IMR-90 (cell line): Measurements from ENCODE around the gene CDC42SE1.

Experiments used
- CHD1 ChIP-seq: IDR thresholded peaks from 2 replicates; pipeline ENCODE4 v1.6.1; 2012; ENCODE audit warnings: low read depth, low read length, improper control_type of control experiment
- POLR2A ChIP-seq: IDR thresholded peaks from 2 replicates; pipeline ENCODE4 v1.6.1; 2012; ENCODE audit warnings: mild to moderate bottlenecking, low read depth, low read length
- RAD21 ChIP-seq: IDR thresholded peaks from 2 replicates; pipeline ENCODE4 v1.6.1; 2012; ENCODE audit warnings: low read length, improper control_type of control experiment
- RFX5 ChIP-seq: IDR thresholded peaks from 2 replicates; pipeline ENCODE4 v1.8.0; 2012; ENCODE audit warnings: low read depth, mild to moderate bottlenecking, low read length, moderate library complexity
- SMC3 ChIP-seq: fragments of 150-350 bp; IDR thresholded peaks from 2 replicates; pipeline ENCODE4 v1.6.1; 2016; ENCODE audit warnings: low read depth, mild to moderate bottlenecking, antibody characterized with exemption, low read length, moderate library complexity
- TF ChIP-seq, protein P1 (sequence below): fragments of 150-350 bp; IDR thresholded peaks from 2 replicates; pipeline ENCODE4 v1.6.1; 2017; ENCODE audit warnings: mild to moderate bottlenecking, antibody characterized with exemption, low read length, low read depth
- TF ChIP-seq, protein P2 (sequence below): conservative IDR thresholded peaks from 2 replicates; pipeline ENCODE4 v1.5.1; 2012; ENCODE audit warnings: mild to moderate bottlenecking, low read depth, low read length, improper control_type of control experiment

DNA sequence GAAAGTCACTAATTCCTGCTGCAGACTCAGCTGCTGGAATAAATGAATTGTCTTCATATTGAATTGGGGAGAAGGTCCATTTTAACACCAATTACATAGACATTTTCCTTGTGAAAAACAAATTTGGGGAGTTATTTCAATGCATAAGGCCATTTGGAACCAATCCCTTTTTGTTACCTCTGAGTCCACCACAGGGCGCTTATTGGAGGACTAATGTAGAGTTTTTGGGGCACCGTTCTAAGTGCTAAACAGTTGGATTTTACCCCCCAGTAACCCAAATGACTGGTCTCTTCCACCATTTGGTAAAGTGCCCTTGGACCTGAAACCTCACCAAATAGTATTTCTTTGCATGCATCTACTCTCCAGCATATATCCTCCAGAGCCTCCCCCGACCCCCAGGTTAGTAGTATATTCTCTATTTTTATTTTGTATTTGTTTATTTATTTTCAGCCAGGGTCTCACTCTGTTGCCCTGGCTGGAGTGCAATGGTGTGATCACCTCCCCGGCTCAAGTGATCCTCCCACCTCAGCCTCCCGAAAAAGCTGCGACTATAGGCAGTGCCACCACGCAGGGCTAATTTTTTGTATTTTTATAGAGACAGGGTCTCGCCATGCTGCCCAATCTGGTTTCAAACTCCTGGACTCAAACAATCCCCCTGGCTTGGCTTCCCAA is 49.6 kb downstream of the CDC42SE1 start:
- TF ChIP-seq, protein P1, sequence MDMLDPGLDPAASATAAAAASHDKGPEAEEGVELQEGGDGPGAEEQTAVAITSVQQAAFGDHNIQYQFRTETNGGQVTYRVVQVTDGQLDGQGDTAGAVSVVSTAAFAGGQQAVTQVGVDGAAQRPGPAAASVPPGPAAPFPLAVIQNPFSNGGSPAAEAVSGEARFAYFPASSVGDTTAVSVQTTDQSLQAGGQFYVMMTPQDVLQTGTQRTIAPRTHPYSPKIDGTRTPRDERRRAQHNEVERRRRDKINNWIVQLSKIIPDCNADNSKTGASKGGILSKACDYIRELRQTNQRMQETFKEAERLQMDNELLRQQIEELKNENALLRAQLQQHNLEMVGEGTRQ, result no peak
- TF ChIP-seq, protein P2, sequence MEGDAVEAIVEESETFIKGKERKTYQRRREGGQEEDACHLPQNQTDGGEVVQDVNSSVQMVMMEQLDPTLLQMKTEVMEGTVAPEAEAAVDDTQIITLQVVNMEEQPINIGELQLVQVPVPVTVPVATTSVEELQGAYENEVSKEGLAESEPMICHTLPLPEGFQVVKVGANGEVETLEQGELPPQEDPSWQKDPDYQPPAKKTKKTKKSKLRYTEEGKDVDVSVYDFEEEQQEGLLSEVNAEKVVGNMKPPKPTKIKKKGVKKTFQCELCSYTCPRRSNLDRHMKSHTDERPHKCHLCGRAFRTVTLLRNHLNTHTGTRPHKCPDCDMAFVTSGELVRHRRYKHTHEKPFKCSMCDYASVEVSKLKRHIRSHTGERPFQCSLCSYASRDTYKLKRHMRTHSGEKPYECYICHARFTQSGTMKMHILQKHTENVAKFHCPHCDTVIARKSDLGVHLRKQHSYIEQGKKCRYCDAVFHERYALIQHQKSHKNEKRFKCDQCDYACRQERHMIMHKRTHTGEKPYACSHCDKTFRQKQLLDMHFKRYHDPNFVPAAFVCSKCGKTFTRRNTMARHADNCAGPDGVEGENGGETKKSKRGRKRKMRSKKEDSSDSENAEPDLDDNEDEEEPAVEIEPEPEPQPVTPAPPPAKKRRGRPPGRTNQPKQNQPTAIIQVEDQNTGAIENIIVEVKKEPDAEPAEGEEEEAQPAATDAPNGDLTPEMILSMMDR, result no peak
- no peak for TF ChIP-seq SMC3
- TF ChIP-seq POLR2A, result no peak
- TF ChIP-seq RAD21, result no peak
- TF ChIP-seq CHD1, result no peak
- no peak for TF ChIP-seq RFX5
